ENCODE measurements around the gene ISG15. TPM values are rescaled to one million over a fixed set of nuclear protein-coding genes. Genes with fewer than 3 reads are reported as not detected.

ISG15 gene
- polyA plus RNA-seq, 4 donors: 9.6 to 17.1 (median 13.6) TPM

GRCh38 chr1:1041873-1042272 lies 28.6 kb downstream of the ISG15 start:
- no peak for DNase-seq (ENCODE audit: low read depth in 4 of 4, low spot score in 3 of 4)

- no peak for DNase-seq (ENCODE audit: low read depth in 4 of 4, low spot score in 3 of 4)
These were observed 29.5 kb downstream of the ISG15 start for GRCh38 chr1:1042835-1043234.

GRCh38 chr1:1043411-1043810 lies 30.1 kb downstream of the ISG15 start:
- DNase-seq (ENCODE audit: low read depth in 4 of 4, low spot score in 3 of 4): no peak

- no peak for DNase-seq (ENCODE audit: low read depth in 4 of 4, low spot score in 3 of 4)
These were observed 30.6 kb downstream of the ISG15 start for GRCh38 chr1:1043921-1044320.

DNA sequence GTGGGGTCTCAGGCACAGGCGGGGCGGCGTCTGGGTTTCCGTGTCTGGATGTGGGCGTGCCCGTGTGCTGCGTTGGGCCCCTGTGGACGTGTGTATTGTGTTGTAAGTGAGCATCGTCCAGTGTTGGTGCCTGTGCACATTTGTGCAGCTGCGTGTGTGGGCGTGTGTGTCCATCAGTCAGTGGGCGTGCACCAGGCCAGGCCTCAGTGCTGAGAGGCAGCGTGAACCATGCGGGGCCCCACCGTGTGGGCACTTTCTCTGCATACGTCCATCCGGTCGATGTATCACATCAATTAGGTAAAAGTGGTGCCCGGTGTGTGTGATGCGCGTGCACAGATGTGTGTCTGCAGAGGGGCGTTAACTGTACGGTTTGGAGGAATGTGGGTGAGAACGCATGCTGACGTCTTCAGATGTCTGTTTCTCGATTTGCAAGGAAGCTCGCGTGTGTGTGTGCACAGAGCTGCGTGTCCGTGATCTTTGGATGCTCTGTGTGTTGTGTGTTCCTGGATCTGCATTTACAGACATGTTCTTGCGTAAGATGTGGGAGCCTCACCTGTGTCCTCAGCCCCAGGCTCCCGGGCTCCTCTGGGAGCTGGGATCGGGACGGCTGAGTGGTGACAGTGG lies 31.3 kb downstream of the ISG15 start:
- no peak for DNase-seq (ENCODE audit: low read depth in 4 of 4, low spot score in 3 of 4)

- DNase-seq (ENCODE audit: low read depth in 4 of 4, low spot score in 3 of 4): no peak
These were observed 31.8 kb downstream of the ISG15 start for GRCh38 chr1:1045129-1045528.

DNA sequence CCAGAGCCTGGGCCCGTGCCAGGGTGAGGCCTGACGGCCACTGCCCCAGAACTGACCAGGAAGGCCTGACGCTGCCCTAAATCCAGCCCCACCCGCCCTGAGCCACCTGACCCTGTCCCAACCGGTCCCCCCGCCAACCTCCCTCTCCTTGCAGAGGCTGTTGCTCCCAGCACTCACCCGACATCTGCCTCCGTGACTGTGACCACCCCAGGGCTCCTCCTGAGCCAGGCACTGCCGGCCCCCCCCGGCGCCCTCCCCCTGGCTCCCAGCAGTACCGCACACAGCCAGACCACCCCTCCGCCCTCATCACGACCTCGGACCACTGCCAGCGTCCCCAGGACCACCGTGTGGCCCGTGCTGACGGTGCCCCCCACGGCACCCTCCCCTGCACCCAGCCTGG lies 32.9 kb downstream of the ISG15 start:
- DNase-seq (ENCODE audit: low read depth in 4 of 4, low spot score in 3 of 4): no peak

- DNase-seq (ENCODE audit: low read depth in 4 of 4, low spot score in 3 of 4): no peak
These were observed 33.5 kb downstream of the ISG15 start for GRCh38 chr1:1046767-1047166.

DNA sequence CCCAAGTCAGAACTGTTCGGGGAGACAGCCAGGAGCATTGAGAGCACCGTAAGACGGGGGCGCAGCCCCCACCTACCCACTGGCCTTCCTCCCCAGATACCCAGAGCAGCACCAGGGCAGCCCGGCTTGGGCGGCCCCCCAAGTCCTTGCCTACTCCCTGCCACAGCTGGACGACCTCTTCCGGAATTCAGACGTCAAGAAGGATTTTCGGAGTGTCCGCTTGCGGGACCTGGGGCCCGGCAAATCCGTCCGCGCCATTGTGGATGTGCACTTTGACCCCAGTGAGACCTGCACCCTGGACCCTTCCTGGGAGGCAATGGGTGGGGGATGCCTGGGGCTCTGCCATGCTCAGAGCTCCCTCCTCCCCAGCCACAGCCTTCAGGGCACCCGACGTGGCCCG lies 34.1 kb downstream of the ISG15 start:
- no peak for DNase-seq (ENCODE audit: low read depth in 4 of 4, low spot score in 3 of 4)

DNA sequence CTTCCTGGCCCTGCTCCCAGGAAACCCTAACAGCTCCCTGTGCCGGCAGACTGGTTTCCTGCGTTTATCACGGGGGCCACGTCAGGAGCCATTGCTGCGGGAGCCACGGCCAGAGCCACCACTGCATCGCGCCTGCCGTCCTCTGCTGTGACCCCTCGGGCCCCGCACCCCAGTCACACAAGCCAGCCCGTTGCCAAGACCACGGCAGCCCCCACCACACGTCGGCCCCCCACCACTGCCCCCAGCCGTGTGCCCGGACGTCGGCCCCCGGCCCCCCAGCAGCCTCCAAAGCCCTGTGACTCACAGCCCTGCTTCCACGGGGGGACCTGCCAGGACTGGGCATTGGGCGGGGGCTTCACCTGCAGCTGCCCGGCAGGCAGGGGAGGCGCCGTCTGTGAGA lies 34.7 kb downstream of the ISG15 start:
- DNase-seq (ENCODE audit: low read depth in 4 of 4, low spot score in 3 of 4): no peak

GRCh38 chr1:1048765-1049164 lies 35.5 kb downstream of the ISG15 start:
- DNase-seq (ENCODE audit: low read depth in 4 of 4, low spot score in 3 of 4): no peak

- no peak for DNase-seq (ENCODE audit: low read depth in 4 of 4, low spot score in 3 of 4)
These were observed 36.2 kb downstream of the ISG15 start for GRCh38 chr1:1049318-1050165.

DNA sequence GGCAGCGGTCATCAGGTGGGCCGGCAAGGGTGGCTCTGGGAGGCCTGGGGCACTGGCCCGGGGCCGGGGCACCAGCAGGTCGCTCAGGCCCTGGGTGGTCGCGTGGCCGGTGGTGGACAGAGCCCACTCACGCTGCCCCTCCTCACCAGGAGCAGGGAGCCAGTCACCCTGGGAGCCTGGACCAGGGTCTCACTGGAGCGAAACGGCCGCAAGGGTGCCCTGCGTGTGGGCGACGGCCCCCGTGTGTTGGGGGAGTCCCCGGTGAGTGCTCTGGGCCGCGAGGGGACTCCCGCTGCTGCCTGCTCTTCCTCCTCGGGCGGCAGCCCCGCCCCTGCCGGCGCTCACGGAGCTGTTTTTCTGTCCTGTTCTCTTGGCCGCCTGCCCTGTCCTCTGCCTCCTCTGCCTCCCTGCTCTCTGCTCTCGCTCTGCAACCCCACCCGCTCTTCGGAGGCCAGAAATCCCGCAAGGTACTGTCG lies 37.3 kb downstream of the ISG15 start:
- no peak for DNase-seq (ENCODE audit: low read depth in 4 of 4, low spot score in 3 of 4)

DNA sequence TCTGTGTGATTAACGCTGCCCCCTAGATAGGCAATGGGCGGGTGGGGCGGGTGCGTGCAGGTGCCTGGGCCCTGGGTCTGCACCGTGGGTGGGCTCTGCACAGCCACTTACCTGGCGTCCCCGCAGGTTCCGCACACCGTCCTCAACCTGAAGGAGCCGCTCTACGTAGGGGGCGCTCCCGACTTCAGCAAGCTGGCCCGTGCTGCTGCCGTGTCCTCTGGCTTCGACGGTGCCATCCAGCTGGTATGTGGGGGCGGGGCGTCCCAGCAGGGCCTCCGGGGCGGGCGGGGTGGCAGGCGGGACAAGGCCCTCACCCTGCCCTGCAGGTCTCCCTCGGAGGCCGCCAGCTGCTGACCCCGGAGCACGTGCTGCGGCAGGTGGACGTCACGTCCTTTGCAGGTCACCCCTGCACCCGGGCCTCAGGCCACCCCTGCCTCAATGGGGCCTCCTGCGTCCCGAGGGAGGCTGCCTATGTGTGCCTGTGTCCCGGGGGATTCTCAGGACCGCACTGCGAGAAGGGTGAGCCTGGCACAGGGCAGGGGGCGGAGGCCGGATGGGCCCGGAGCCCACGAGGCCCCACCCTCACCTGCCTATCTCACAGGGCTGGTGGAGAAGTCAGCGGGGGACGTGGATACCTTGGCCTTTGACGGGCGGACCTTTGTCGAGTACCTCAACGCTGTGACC lies 38.0 kb downstream of the ISG15 start:
- DNase-seq (ENCODE audit: low read depth in 4 of 4, low spot score in 3 of 4): no peak

DNA sequence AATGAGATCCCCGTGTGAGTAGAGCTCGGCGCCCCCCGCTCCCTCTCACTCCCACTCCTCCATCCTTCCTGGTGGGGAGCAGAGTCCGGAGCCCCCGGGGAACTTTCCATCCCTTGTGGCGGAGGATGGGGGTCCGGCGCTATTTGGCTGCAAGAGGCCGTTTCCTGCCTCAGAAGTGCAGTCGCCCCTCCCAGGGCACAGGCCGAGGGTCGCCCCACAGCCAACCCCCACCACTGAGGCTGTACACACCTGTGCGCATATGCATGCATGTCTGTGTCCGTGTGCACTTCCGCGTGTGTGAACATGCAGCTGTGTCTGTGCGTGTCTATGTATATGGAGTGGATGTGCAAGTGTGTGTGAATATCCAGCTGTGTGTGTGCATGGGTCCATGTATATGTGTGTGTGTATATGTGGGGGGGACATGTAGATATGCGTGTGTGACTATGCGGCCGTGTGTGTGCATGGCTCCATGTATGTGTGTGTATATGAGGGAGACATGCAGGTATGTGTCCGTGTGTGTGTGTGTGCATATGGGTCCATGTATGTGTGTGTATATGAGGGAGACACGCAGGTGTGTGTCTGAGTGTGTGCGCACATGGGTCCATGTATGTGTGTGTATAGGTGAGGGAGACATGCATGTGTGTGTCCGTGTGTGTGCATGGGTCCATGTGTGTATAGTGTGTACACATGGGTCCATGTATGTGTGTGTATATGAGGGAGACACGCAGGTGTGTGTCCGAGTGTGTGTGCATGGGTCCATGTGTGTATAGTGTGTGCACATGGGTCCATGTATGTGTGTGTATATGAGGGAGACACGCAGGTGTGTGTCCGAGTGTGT lies 38.9 kb downstream of the ISG15 start:
- no peak for DNase-seq (ENCODE audit: low read depth in 4 of 4, low spot score in 3 of 4)

DNA sequence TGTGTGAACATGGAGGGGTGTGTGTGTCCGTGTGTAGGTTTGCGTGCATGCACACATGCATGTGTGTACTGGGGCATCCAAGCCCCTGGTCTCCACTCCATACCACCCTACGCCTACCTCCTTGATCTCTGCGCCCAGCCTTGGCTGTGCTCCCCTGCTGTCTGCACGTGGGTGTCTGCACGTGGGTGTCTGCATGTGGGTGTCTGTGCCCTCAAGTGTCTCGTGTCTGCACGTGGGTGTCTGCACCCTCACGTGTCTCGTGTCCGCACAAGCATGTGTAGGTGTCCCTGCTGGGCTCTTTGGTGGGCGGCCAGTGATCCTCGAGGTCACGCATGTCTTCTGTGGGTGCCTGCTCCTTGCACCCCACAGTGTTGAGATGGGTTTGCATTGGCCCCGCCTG lies 39.7 kb downstream of the ISG15 start:
- no peak for DNase-seq (ENCODE audit: low read depth in 4 of 4, low spot score in 3 of 4)

- no peak for DNase-seq (ENCODE audit: low read depth in 4 of 4, low spot score in 3 of 4)
These were observed 40.4 kb downstream of the ISG15 start for GRCh38 chr1:1053682-1054081.

GRCh38 chr1:1054099-1054700 lies 40.9 kb downstream of the ISG15 start:
- DNase-seq (ENCODE audit: low read depth in 4 of 4, low spot score in 3 of 4): no peak

DNA sequence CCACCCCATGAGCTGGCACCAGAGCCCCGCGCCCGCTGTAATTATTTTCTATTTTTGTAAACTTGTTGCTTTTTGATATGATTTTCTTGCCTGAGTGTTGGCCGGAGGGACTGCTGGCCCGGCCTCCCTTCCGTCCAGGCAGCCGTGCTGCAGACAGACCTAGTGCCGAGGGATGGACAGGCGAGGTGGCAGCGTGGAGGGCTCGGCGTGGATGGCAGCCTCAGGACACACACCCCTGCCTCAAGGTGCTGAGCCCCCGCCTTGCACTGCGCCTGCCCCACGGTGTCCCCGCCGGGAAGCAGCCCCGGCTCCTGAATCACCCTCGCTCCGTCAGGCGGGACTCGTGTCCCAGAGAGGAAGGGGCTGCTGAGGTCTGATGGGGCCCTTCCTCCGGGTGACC lies 41.7 kb downstream of the ISG15 start:
- DNase-seq (ENCODE audit: low read depth in 4 of 4, low spot score in 3 of 4): no peak
